T-helper 2 cell treated with Interferon-gamma antibody and Interleukin-4, amounts not matched to agents 5 μg/mL and 100 μg/mL, for 36 hours (primary cell): ENCODE measurements around the gene RFC2.

Experiments used
- DNase-seq: peaks from one replicate; pipeline ENCODE4 v3.0.0; 2021; ENCODE audit warnings: low spot score
- H3K27ac Mint-ChIP-seq: one replicate; pipeline ENCODE4 v1.8.0; 2021; ENCODE audit warnings: mild to moderate bottlenecking, mixed read lengths
- H3K27me3 Mint-ChIP-seq: one replicate; pipeline ENCODE4 v1.8.0; 2021; ENCODE audit warnings: low read depth, mixed read lengths
- H3K36me3 Mint-ChIP-seq: one replicate; pipeline ENCODE4 v1.8.0; 2021; ENCODE audit warnings: low read depth, mixed read lengths
- H3K4me1 Mint-ChIP-seq: one replicate; pipeline ENCODE4 v1.8.0; 2021; ENCODE audit warnings: low read depth, mixed read lengths
- H3K4me3 Mint-ChIP-seq: one replicate; pipeline ENCODE4 v1.8.0; 2022; ENCODE audit warnings: mild to moderate bottlenecking, moderate library complexity, mixed read lengths
- H3K9me3 Mint-ChIP-seq: one replicate; pipeline ENCODE4 v1.8.0; 2021; ENCODE audit warnings: mixed read lengths

The RFC2 gene

GRCh38 chr7:74191231-74191630 is 63.0 kb downstream of the RFC2 start:
- Mint-ChIP-seq H3K4me1 (peaks cover 3% of the 10 kb centered on the region), H3K27ac (no peak overlapping the region), H3K27me3 (no peaks in the 10 kb centered on the region), H3K36me3 (peaks cover 79% of the 10 kb centered on the region), H3K9me3 (no peaks in the 10 kb centered on the region), H3K4me3 (no peak overlapping the region)
- no peak for DNase-seq

- no peak overlapping the region for H3K27ac Mint-ChIP-seq
- no peaks in the 10 kb centered on the region for H3K27me3 Mint-ChIP-seq
- H3K36me3 Mint-ChIP-seq: peaks cover 75% of the 10 kb centered on the region
- no peaks in the 10 kb centered on the region for H3K9me3 Mint-ChIP-seq
- peaks cover 9% of the 10 kb centered on the region for H3K4me1 Mint-ChIP-seq
- H3K4me3 Mint-ChIP-seq: no peak overlapping the region
- no peak for DNase-seq
These were observed 63.9 kb downstream of the RFC2 start for GRCh38 chr7:74190259-74190658.

GRCh38 chr7:74187915-74188675 is 66.1 kb downstream of the RFC2 start:
- H3K27me3 Mint-ChIP-seq: no peaks in the 10 kb centered on the region
- no peak overlapping the region for H3K27ac Mint-ChIP-seq
- H3K9me3 Mint-ChIP-seq: no peaks in the 10 kb centered on the region
- no peak for DNase-seq
- H3K4me3 Mint-ChIP-seq: no peak overlapping the region
- peaks cover 26% of the 10 kb centered on the region for H3K4me1 Mint-ChIP-seq
- peaks cover 64% of the 10 kb centered on the region for H3K36me3 Mint-ChIP-seq

- H3K4me3 Mint-ChIP-seq: peak overlapping the region; percentile 21
- H3K27ac Mint-ChIP-seq: no peak overlapping the region
- no peaks in the 10 kb centered on the region for H3K9me3 Mint-ChIP-seq
- H3K27me3 Mint-ChIP-seq: no peaks in the 10 kb centered on the region
- peaks cover 37% of the 10 kb centered on the region for H3K4me1 Mint-ChIP-seq
- no peak for DNase-seq
- peaks cover 58% of the 10 kb centered on the region for H3K36me3 Mint-ChIP-seq
These were observed 68.6 kb downstream of the RFC2 start for GRCh38 chr7:74185636-74186035.

- H3K4me3 Mint-ChIP-seq: peak overlapping the region; percentile 9
- no peaks in the 10 kb centered on the region for H3K9me3 Mint-ChIP-seq
- H3K27me3 Mint-ChIP-seq: no peaks in the 10 kb centered on the region
- no peak overlapping the region for H3K27ac Mint-ChIP-seq
- no peak for DNase-seq
- H3K36me3 Mint-ChIP-seq: peaks cover 52% of the 10 kb centered on the region
- H3K4me1 Mint-ChIP-seq: peaks cover 40% of the 10 kb centered on the region
These were observed 69.2 kb downstream of the RFC2 start for GRCh38 chr7:74185016-74185415.

- peaks cover 44% of the 10 kb centered on the region for H3K36me3 Mint-ChIP-seq
- peak; percentile 22 for DNase-seq
- H3K27ac Mint-ChIP-seq: peak overlapping the region; percentile 55
- no peaks in the 10 kb centered on the region for H3K27me3 Mint-ChIP-seq
- no peaks in the 10 kb centered on the region for H3K9me3 Mint-ChIP-seq
- H3K4me1 Mint-ChIP-seq: peaks cover 44% of the 10 kb centered on the region
- H3K4me3 Mint-ChIP-seq: no peak overlapping the region
These were observed 70.3 kb downstream of the RFC2 start for GRCh38 chr7:74183653-74184450.

GRCh38 chr7:74183142-74183541 is 71.1 kb downstream of the RFC2 start:
- no peak overlapping the region for H3K4me3 Mint-ChIP-seq
- no peaks in the 10 kb centered on the region for H3K27me3 Mint-ChIP-seq
- DNase-seq: no peak
- H3K4me1 Mint-ChIP-seq: peaks cover 48% of the 10 kb centered on the region
- peaks cover 40% of the 10 kb centered on the region for H3K36me3 Mint-ChIP-seq
- no peaks in the 10 kb centered on the region for H3K9me3 Mint-ChIP-seq
- peak overlapping the region; percentile 55 for H3K27ac Mint-ChIP-seq

GRCh38 chr7:74182453-74183090 is 71.6 kb downstream of the RFC2 start:
- peaks cover 52% of the 10 kb centered on the region for H3K4me1 Mint-ChIP-seq
- peaks cover 39% of the 10 kb centered on the region for H3K36me3 Mint-ChIP-seq
- no peaks in the 10 kb centered on the region for H3K9me3 Mint-ChIP-seq
- no peak overlapping the region for H3K4me3 Mint-ChIP-seq
- no peak overlapping the region for H3K27ac Mint-ChIP-seq
- H3K27me3 Mint-ChIP-seq: no peaks in the 10 kb centered on the region
- no peak for DNase-seq

- peaks cover 56% of the 10 kb centered on the region for H3K4me1 Mint-ChIP-seq
- no peaks in the 10 kb centered on the region for H3K27me3 Mint-ChIP-seq
- no peak for DNase-seq
- no peaks in the 10 kb centered on the region for H3K9me3 Mint-ChIP-seq
- H3K36me3 Mint-ChIP-seq: peaks cover 40% of the 10 kb centered on the region
- no peak overlapping the region for H3K4me3 Mint-ChIP-seq
- no peak overlapping the region for H3K27ac Mint-ChIP-seq
These were observed 72.4 kb downstream of the RFC2 start for GRCh38 chr7:74181821-74182220.
